ENCODE results near the gene CNTNAP5.
A peak's percentile ranks its signal among the peaks of the same experiment; 100 is the strongest.

The CNTNAP5 gene

GRCh38 chr2:124838406-124838805 lies 813.3 kb downstream of the CNTNAP5 start:
- DNase-seq = no peak

- no peak for DNase-seq
Measured at GRCh38 chr2:124867247-124867646, 842.2 kb downstream of the CNTNAP5 start.

GRCh38 chr2:124874219-124874618 lies 849.1 kb downstream of the CNTNAP5 start:
- DNase-seq = no peak

GRCh38 chr2:124874676-124875075 lies 849.6 kb downstream of the CNTNAP5 start:
- no peak for DNase-seq

- DNase-seq = peak; percentile 52
Measured at GRCh38 chr2:124875627-124876244, 850.6 kb downstream of the CNTNAP5 start.

GRCh38 chr2:124877141-124877577 lies 852.1 kb downstream of the CNTNAP5 start:
- peak; percentile 12 for DNase-seq

GRCh38 chr2:124879640-124880039 lies 854.6 kb downstream of the CNTNAP5 start:
- no peak for DNase-seq

GRCh38 chr2:124880995-124881394 lies 855.9 kb downstream of the CNTNAP5 start:
- no peak for DNase-seq

GRCh38 chr2:124882423-124882822 lies 857.3 kb downstream of the CNTNAP5 start:
- DNase-seq = no peak

- DNase-seq = no peak
Measured at GRCh38 chr2:124883595-124883994, 858.5 kb downstream of the CNTNAP5 start.

GRCh38 chr2:124884315-124884714 lies 859.2 kb downstream of the CNTNAP5 start:
- no peak for DNase-seq

GRCh38 chr2:124886216-124886615 lies 861.1 kb downstream of the CNTNAP5 start:
- DNase-seq = no peak

GRCh38 chr2:124887466-124887865 lies 862.4 kb downstream of the CNTNAP5 start:
- DNase-seq = no peak

GRCh38 chr2:124888431-124888830 lies 863.3 kb downstream of the CNTNAP5 start:
- DNase-seq = no peak

GRCh38 chr2:124894199-124894598 lies 869.1 kb downstream of the CNTNAP5 start:
- no peak for DNase-seq

GRCh38 chr2:124898827-124899226 lies 873.7 kb downstream of the CNTNAP5 start:
- no peak for DNase-seq

- DNase-seq = no peak
Measured at GRCh38 chr2:124908411-124908810, 883.3 kb downstream of the CNTNAP5 start.

- DNase-seq = no peak
Measured at GRCh38 chr2:124911560-124911959, 886.5 kb downstream of the CNTNAP5 start.

- no peak for DNase-seq
Measured at GRCh38 chr2:124913868-124914267, 888.8 kb downstream of the CNTNAP5 start.

- DNase-seq = no peak
Measured at GRCh38 chr2:124915567-124915966, 890.5 kb downstream of the CNTNAP5 start.

GRCh38 chr2:124919296-124919695 lies 894.2 kb downstream of the CNTNAP5 start:
- no peak for DNase-seq

- no peak for DNase-seq
Measured at GRCh38 chr2:124920448-124920847, 895.4 kb downstream of the CNTNAP5 start.

GRCh38 chr2:124921191-124921590 lies 896.1 kb downstream of the CNTNAP5 start:
- DNase-seq = no peak

- no peak for DNase-seq
Measured at GRCh38 chr2:124923097-124923496, 898.0 kb downstream of the CNTNAP5 start.

- no peak for DNase-seq
Measured at GRCh38 chr2:124933883-124934282, 908.8 kb downstream of the CNTNAP5 start.
